GM19467 (cell line): ENCODE measurements around the gene ENPP6.
"Not testable (repeated sequence)": the region's sequence is repeated elsewhere in the genome, so short reads cannot be mapped to it uniquely, and the experiment has no call there.

Source experiments
- ATAC-seq: cut with Tn5 transposase; IDR thresholded peaks from one replicate; pipeline ENCODE4 v1.9.1; 2021; ENCODE audit warnings: mild to moderate bottlenecking, moderate library complexity; ENCODE audit not compliant: unreplicated experiment

The ENPP6 gene

DNA sequence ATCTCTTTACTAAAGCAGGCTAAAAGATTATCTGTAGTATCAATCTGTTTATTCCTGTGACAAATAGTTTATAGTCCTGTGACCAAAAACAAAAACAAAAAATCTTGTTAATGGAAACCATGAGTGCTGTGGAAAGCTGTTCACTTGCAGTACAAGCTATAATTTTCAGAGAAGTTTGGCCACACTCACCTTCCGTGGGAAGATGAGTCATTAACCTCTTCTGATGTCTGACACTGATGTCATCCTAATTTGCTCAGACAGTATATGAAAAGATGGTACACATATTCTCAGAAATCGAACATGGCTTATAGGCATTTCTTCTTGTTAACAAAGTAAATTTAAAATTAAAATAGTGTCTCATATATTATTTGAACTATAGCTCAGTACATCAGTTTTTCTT is 19.9 kb upstream of the ENPP6 start:
- no peak for ATAC-seq

DNA sequence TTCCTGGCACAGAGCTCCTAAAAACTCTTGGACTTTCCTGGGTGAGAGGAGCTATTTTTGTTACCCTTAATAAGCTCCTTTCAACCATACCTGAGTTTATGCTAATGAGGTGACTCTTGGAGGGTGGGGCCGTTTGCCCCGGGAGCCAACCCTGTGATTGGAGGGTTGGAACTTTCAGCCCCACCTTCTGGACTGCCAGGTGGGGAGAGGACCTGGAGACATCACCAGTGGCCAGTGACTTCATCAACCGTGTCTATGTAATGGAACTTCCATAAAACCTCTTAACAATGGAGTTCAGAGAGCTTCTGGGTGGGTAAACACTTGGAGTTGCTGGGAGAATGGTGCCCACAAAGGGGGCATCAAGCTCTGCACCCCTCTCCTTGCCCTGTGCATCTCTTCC is 17.9 kb upstream of the ENPP6 start:
- ATAC-seq = no peak

DNA sequence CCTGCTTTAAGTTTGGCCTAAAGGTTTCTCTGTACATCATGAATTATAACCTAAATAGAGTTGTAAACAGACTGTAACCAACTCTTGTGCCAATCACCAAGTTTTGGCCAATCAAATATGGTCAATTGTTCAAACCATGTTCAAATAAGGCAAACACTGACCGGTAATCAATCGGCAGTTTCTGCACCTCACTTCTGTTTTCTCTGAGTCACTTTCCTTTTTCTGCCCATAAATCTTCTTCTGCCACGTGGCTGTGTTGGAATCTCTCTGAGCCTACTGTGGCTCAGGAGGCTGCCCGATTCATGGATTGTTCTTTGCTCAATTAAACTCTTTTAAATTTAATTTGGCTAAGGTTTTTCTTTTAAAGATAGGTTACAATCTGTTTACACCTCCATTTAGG is 16.5 kb upstream of the ENPP6 start:
- no peak for ATAC-seq

DNA sequence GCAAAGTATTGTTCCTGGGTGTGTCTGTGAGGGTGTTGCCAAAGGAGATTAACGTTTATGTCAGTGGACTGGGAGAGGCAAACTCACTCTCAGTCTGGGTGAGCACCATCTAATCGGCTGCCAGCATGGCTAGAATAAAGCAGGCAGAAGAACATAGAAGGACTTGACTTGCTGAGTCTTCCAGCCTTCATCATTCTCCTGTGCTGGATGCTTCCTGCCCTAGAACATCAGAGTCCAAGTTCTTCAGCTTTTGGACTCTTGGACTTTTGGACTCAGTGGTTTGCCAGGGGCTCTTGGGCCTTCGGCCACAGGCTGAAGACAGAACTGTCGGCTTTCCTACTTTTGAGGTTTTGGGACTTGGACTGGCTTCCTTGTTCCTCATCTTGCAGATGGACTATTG is 15.3 kb upstream of the ENPP6 start:
- no peak for ATAC-seq

DNA sequence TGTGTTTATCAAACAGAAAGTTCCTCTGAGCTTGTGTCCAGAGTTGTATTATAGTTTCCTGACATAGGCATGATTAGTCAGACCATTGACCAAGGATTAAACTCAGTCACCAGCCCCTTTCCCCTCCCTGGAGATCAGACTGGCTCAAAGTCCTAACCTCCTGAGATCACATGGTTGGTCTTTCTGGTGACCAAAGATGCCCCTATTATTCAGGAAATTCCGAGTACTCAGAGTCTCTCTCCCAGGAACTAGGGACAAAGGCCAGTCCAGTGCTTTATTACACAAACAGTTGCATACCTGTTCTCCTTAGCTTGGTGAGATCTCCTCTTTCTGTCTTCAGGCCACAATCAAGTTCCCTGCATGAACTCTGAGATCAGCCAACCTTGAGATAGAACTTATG is 14.5 kb upstream of the ENPP6 start:
- no peak for ATAC-seq

DNA sequence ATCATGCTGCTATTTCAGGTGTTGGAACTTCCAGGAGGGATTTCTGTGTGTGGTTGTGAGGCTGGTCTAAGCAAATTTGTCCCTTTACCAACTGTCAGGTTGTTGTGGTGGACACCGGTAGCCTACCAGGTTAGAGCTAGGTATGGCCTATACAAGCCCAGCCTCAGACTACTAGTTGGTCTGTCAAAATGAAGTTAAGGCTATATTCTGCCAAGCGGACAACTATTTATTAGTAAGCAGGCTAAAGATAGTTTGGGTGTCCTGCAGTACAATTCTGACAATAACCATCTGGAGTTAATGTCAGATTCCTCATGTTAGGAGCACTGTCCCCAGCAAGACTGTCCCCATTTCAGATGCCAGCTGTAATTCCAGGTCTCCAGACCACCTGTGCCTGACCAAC is 13.9 kb upstream of the ENPP6 start:
- no peak for ATAC-seq

DNA sequence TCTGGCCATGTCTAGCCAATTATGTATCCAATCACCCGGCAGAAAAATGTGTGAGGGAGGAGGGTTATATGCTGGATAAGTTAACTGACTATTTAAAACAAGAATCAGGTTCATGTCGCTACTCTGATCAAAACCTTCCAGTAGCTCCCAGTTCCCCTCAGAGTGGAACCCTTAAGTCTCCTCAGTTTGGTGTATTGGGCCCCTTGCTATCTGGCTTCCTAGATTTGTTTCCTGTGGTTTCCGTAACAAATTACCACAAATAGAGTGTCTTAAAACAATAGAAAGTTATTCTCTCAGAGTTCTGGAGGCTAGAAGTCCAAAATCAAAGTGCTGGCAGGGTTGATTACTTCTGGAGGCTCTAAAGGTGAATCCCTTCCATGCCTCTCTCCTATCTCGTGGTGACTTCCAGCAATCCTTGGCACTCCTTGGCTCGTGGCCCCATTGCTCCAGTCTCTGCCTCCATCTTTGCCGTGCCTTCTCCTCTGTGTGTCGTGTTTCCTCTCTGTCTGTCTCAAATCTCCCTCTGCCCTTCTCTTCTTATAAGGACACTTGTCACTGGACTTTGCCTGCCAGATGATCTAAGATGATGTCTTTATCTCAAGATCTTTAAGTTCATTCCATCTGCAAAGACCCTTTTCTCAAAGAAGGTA is 10.5 kb upstream of the ENPP6 start:
- no peak for ATAC-seq

DNA sequence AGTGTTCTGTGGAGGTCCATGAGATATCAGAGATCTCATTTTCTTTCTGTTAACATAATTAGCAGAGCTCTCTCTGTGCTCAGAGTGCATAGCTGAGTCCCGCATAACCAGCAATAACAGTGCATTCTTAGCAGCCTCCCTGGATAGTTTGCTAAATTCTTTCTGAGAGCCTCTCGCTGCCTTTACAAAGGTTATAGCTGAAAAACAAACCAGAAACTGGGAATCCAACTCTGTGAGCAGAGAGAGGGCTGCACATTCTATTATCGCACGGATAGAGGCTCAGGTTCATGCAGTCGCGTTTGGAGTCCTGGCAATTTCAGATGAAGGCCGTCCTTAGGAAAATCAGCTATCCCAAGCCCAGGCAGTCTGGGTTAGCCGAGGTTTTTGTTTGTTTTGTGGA is 1.2 kb downstream of the ENPP6 start:
- no peak for ATAC-seq

DNA sequence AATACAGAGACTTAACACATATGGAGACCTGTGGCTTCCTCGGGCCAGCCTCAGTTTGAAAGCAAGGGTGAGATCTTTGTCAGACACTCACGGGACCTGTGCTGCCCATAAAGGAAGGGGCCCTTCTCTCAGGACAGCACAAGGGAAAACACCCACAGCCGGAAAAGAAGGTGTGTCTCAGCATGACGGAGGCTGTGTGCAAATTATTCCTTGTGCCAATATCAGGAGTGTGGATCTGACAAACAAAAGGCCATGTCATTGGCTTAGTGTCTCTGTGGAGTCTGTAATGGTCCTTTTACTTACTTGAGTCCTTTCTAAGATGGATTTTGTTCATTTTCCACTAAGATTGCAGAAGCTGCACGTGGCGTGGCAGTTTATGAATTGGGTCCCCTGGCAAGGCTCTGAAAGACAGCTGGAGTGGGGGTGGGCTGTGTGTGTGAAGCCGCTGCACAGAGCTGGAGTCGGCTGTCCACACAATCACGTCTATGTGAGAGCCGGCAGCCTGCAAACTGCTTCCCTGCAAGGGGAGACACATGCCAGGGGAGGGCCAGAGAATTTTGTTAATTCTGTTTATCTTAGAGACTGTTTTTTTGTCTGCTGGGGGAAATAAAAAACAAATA is 1.9 kb downstream of the ENPP6 start:
- ATAC-seq = no peak

DNA sequence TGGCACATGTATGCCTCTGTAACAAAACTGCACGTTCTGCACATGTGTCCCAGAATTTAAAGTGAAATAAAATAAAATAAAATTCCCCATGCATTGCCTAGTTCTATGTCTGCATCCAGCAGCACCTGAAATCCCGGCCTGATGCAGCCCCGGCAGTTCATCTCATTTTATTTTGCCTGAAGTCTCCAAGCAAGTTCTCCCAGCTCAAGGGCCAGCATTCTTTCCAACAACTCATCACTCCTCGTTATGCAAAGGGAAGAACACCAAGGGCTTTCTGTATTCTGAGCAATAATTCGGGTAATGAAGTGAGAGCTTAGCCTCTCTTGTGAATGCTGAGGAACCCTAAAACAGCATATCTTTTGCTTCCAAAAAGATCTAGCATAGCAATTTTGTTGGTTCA is 2.7 kb downstream of the ENPP6 start:
- ATAC-seq = no peak

DNA sequence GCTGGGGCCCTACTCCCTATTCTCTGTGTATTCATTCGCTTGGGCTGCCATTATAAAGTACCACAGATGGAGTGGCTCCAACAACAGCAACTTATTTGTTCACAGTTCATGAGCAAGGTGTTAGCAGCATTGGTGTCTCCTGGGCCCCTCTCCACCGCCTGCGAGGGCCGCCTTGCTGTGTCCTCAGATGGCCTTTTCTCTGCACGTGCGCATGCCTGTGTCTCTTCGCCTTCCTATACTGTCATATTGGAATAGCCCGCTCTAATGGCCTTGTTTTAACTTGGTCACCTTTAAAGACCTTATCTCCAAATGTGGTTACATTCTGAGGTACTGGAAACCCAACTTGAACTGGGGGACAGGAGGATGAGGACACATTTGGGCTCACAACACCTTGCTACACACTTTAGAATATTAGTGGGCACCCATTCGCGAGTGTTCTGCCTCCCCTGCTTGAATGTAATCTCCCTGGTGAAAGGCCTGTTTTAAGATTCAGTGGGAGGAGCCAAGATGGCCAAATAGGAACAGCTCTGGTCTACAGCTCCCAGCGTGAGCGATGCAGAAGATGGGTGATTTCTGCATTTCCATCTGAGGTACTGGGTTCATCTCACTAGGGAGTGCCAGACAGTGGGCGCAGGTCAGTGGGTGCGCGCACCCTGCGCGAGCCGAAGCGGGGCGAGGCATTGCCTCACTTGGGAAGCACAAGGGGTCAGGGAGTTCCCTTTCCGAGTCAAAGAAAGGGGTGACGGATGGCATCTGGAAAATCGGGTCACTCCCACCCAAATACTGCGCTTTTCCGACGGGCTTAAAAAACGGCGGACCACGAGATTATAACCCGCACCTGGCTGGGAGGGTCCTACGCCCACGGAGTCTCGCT is 9.7 kb downstream of the ENPP6 start:
- not testable (repeated sequence) for ATAC-seq

DNA sequence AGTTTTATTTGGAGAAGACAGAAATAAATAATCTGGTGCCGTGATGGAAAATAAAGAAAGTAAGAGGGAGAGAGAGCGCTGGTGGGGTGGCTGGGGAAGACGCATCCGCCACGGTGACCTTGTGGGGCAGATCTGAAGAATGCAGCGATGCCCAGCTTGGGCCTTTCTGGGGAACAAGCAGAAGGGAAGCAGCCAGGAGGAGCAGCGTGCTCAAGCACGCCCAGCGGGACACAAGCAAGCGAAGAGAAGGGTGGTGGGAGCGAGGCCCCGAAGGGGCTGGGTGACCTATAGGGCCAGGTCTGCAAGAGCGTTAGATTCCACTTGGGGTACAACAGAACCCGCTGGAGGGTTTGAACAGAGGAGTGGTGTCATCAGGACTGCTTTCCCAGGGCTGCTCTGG is 12.4 kb downstream of the ENPP6 start:
- no peak for ATAC-seq

DNA sequence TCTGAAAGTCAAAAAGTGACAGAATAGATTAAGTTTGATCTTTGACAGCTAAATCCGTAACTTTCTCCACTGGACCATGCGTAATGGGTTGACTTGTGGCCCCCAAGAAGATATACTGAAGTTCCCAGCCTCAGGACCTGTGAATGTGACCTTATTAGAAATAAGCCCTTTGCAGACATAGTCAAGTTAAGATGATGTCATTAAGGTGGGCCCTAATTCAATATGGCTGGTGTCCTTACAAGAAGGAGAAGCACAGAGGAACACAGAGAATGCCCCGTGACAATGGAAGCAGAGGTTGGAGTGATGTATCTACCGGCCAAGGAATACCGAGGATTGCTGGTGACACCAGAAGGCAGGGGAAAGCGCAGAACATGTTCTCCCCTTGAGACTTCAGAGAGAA is 14.4 kb downstream of the ENPP6 start:
- ATAC-seq = no peak

DNA sequence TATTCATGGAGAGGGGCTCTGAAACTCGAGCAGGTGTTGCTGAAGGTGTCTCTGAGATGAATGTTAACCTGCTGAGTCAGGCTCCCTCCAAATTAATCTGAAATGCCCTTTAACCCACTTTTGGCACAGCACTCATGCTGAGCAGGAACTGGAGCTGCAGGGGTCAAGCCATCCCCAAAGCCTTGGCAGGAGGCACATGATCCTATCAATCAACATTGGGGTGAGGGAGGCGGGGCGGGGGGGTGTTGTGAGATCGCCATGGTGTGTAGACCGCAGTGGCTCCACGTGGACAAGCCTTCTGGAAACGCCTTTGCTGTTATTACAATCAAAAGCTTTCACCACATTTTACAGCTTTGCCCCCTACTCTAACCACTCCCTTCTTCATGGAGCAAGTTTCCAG is 16.5 kb downstream of the ENPP6 start:
- ATAC-seq = no peak

DNA sequence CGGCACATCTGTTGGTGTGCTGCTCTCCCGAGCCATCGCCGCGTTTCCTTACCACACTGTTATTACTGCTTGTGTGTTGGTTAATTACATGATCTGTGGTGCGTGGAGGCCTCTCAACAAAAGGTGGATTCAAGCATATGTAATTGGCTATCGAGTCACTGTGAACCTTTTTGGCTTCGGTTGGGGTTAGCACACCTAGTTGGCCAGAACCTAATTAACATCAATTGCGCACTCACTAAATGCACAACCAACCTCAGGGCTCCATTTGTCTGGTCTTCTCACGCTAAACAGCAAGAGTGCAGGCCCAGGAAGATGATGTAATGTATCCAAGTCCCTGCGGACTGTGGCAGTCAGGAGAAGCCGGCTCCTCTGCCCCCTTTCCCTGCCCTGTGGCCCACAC is 17.4 kb downstream of the ENPP6 start:
- no peak for ATAC-seq

DNA sequence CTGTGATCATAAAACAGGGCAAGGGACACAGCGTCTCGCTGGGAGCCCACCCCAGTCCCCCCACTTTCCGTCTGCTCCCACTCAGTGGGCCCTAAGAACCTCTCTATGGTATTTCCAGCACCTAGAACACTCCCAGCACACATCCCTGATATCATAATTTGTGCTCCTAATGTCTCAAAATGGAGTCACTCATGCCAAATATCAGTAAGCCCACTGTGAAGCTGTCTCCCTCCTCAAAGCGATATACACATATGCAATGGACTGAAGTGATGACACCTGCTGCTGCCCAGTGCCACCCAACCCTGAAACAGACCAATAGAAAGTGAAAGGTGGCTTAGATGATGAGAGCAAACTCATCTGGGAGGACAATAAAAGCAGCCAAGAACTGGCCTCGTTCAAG is 17.9 kb downstream of the ENPP6 start:
- no peak for ATAC-seq

DNA sequence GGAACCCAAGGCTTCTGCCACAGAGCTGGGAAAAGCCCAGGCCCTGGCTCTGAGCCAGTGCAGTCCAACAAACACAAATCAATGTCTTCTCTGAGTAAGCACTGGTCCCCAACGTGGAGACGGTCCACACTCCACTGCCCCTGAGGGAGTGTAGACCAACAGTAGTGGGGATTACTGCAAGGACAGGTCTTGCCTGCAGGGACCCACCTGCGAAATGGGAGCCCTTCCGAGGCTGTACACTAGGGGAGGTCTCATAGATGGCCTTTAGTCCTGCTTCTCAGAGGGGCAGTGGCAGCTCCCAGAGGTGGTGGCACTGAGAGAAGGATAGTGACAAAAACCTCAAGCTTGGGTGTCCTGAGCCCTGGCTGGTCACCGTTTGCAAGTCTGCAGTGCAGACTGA is 19.5 kb downstream of the ENPP6 start:
- ATAC-seq = no peak

DNA sequence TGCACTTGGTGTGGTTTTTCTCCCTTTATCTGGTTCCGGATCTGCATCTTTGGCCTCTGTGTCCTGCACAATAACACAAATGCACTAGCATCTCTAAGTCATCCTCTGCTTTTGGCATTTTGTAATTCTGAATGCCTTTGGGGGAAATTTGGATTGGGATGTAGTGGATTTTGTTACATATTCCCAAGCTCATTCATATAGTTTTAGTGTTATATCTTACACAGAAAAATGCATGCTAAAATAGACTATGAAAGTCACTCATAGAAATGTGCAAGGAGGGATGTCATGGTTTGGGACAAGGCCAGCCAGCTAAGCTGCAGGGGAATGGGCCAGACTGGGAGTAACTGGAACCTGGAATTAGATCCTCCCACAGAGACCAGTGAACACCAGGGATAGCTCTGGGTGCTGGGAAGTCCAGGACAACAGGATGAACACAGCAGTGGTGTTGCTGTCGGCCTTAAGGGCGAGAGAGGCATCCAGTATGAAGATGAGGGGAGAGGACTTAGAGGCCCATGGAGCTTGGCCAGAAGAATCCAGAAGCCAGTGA is 20.1 kb downstream of the ENPP6 start:
- ATAC-seq = no peak

DNA sequence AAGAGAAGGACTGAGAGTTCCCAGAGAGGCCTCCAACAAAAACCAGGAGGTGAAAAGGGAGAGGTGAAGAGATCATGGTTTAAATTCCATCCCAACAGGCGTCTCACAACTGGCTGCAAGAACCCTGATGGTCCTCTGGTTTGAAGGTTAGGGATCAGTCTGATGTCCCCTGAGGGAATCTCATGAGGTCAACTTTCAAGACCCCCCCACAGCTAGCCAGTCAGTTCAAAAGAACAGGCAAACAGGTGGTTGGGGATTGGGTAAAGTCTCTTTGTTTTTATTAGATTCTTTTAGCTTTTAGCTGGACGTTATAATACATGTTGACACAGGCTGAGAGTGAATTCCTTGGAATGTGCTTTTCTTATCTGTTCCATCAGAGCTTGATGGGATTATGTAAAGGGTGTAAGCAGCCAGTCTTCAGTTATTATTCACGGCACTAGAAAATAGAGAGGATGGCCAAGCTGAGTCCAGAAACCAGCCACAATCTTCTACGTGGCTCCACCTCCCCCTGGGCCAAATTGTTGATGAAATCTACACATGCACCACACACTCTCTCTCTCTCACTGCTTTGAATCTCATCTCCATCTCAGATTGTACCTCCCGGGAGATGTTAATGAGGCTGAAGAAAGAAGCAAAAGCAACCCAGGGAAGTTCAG is 20.8 kb downstream of the ENPP6 start:
- no peak for ATAC-seq

DNA sequence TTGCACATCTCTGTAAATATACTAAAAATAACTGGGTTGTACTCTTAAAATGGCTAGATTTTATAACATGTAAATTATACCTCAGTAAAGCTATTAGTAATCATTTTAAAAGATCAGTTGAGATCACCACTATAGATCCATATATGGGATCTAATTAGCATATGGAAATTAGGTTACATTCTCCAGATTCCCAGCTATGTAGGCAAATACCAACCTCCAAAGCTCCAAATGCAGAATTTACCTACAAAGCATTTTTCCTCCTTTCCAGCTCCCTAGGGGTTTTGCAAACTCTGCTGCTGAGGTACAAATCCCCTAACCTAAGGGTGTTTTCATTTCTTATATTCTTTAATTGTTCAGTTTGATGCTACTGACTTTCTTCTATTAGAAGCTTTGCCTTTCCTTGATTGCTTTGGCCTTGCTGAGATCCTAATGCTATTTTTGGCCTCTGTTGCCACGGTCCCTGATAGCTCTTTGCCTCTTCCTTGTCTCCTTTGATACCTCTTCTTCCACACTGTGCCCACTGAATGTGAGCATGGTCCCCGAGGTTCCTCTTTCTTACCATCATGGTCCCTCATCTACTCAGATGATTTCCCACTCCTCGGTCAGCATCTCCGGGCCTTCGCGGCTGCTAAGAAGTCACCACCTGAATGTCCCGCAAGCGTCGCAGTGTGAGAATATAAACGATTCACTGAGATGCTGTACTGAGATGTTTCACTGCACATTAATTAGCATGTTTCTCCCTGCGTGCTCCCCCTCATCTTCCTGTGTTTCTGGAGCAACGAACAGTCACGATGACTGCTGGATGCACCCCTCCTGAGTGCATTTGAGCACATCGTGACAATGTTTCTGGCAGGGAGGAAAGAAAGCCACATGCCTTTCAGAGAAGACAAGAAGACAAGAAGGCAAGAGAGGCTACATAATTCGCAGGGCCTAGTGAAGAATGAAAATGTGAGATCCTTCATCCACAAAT is 23.8 kb downstream of the ENPP6 start:
- no peak for ATAC-seq
